OCI-M2 (cell line): ENCODE data around the gene HLA-DQB1.
"Not testable (repeated sequence)": the region's sequence is repeated elsewhere in the genome, so short reads cannot be mapped to it uniquely, and the experiment has no call there.

Source experiments
- DNase-seq: peaks from one replicate; lab custom pipeline; 2025; ENCODE audit not compliant: unreplicated experiment; lab: John Stamatoyannopoulos, UW

The HLA-DQB1 gene

DNA sequence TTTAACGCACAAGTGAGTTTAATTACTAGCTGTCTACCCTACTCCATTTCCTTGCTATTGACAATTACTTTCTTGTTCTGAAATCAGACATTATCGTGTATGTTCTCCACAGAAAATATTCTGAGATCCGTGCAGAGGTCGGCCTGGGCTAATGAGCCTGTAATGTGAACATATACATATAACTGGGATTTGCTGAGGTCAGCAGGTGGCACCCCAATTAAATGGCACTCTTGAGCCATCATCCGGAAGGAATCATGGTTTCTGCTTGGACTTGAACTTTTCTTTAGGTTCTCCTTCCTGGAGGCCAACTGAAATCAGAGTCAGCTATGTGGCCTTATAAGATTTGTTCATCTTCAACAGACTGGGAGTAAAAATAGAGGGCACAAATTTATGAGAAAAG, 3.6 kb downstream of the HLA-DQB1 start:
- DNase-seq = no peak

GRCh38 chr6:32662099-32662498, 4.4 kb downstream of the HLA-DQB1 start:
- DNase-seq = no peak

GRCh38 chr6:32659856-32660595, 6.4 kb downstream of the HLA-DQB1 start:
- DNase-seq = no peak

- DNase-seq = no peak
Observed at GRCh38 chr6:32658268-32658897, 8.1 kb downstream of the HLA-DQB1 start.

GRCh38 chr6:32657819-32658218, 8.6 kb downstream of the HLA-DQB1 start:
- DNase-seq = not testable (repeated sequence)

GRCh38 chr6:32657329-32657728, 9.1 kb downstream of the HLA-DQB1 start:
- not testable (repeated sequence) for DNase-seq

- no peak for DNase-seq
Observed at GRCh38 chr6:32655203-32655710, 11.2 kb downstream of the HLA-DQB1 start.

- no peak for DNase-seq
Observed at GRCh38 chr6:32645047-32645703, 21.3 kb downstream of the HLA-DQB1 start.

DNA sequence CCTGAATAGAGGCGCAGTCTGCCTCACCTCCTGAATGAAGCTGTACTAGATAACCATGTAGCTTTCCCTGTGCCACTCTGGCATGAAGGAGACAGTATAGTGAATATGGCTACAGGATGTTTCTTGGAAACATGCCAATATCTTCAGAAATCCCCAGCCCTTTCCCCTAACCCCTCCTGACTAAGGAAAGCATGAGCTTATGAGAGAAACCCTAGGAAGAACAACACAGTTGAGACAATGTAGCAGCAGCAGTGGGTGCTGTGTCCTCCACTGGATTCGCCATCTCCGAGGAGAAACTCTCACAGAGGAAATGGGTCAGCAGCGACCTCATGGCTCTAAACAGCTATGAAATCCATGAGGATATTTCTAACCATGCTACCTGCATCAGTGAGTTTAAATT, 22.6 kb downstream of the HLA-DQB1 start:
- no peak for DNase-seq

- DNase-seq = no peak
Observed at GRCh38 chr6:32642720-32643106, 23.7 kb downstream of the HLA-DQB1 start.

DNA sequence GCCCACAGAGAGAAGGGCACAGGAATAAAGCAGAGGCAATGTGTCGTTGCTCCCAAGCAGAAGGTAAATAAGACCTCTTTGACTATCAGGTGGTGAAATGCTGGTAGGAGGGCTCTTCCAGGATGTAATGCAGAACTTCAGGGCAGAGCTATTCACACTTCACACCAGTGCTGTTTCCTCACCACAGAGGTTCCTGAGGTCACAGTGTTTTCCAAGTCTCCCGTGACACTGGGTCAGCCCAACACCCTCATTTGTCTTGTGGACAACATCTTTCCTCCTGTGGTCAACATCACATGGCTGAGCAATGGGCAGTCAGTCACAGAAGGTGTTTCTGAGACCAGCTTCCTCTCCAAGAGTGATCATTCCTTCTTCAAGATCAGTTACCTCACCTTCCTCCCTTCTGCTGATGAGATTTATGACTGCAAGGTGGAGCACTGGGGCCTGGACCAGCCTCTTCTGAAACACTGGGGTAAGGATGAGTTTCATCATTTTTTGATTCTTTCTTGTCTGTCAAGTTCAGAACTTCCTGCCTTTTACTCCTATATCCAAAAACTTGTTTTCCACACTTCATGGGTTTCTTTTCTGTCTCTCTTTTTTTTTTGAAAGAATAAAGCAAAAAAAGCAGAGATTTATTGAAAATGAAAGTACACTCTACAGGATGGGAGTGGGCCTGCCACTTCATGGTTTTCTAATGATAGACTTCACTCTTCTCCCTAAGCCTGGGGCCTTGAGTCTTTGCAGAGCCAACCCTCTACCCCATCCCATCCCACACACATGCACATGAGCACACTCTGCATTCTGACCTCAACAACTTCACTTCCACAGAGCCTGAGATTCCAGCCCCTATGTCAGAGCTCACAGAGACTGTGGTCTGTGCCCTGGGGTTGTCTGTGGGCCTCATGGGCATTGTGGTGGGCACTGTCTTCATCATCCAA, 24.4 kb downstream of the HLA-DQB1 start:
- not testable (repeated sequence) for DNase-seq

- no peak for DNase-seq
Observed at GRCh38 chr6:32641122-32641521, 25.3 kb downstream of the HLA-DQB1 start.

GRCh38 chr6:32639440-32640394, 26.7 kb downstream of the HLA-DQB1 start:
- DNase-seq = no peak

GRCh38 chr6:32638532-32639219, 27.8 kb downstream of the HLA-DQB1 start:
- no peak for DNase-seq

DNA sequence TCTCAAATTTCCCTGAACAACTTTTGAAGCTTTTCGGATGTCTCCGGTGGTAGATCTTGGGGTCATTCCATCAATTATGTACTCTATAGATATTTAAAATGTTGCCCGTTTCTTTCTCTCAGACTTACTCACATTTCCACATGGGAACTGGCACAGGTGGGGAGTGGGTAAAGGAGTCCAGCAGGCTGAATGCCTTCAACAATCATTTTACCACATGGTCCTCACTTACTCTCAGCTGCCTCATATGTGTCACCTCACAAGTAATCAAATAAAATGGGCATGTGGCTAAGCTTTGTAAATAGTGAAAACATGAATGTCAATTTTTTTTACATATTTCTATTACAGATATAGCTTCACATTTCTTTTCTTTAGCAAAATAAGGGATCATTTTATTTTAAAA, 28.6 kb downstream of the HLA-DQB1 start:
- DNase-seq = no peak

- DNase-seq = no peak
Observed at GRCh38 chr6:32637219-32637880, 29.1 kb downstream of the HLA-DQB1 start, which contains the start of gene HLA-DQA1. TSS of gene HLA-DQA1 (plus strand) at chr6:32637406. CDS start at chr6:32637459, 53 bp downstream.

- no peak for DNase-seq
Observed at GRCh38 chr6:32635526-32636123, 30.8 kb downstream of the HLA-DQB1 start.

GRCh38 chr6:32629793-32630192, 36.7 kb downstream of the HLA-DQB1 start:
- DNase-seq = not testable (repeated sequence)
